ENCODE data around the gene SLC25A5.

The SLC25A5 gene

DNA sequence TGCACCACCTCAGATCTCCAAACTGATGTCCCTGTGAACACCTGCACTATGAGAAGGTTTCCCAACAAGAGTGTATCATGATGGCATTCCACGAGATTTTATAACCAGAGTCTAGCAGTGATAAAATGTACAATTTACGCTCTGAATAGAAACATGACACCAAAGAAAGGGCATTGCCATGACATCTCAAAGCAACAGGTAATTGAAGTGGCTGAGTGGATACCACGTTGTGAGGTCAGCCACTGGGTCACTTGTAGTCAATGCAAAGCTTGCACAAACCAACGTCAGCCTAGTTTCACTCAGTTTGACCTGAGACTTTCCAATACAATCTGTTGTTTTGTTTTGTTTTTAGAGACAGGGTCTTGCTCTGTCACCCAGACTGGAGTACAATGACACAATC is 15.0 kb upstream of the SLC25A5 start:
- Histone ChIP-seq H3K27me3 (replicated peaks; ENCODE audit: control insufficient read depth, insufficient read depth, low read length) (no peaks in the 10 kb centered on the region), H3K4me3 (replicated peaks; ENCODE audit: low read depth, low read length) (no peak overlapping the region), H3K36me3 (ENCODE audit: control insufficient read depth, insufficient read depth, low read length) (no peaks in the 10 kb centered on the region)
- TF ChIP-seq, protein P1, sequence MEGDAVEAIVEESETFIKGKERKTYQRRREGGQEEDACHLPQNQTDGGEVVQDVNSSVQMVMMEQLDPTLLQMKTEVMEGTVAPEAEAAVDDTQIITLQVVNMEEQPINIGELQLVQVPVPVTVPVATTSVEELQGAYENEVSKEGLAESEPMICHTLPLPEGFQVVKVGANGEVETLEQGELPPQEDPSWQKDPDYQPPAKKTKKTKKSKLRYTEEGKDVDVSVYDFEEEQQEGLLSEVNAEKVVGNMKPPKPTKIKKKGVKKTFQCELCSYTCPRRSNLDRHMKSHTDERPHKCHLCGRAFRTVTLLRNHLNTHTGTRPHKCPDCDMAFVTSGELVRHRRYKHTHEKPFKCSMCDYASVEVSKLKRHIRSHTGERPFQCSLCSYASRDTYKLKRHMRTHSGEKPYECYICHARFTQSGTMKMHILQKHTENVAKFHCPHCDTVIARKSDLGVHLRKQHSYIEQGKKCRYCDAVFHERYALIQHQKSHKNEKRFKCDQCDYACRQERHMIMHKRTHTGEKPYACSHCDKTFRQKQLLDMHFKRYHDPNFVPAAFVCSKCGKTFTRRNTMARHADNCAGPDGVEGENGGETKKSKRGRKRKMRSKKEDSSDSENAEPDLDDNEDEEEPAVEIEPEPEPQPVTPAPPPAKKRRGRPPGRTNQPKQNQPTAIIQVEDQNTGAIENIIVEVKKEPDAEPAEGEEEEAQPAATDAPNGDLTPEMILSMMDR (IDR thresholded peaks at IDR 0.05; ENCODE audit: insufficient read depth, low read length, poor library complexity, severe bottlenecking), result no peak
- DNase-seq (ENCODE audit: extremely low read depth, insufficient read length), result no peak

DNA sequence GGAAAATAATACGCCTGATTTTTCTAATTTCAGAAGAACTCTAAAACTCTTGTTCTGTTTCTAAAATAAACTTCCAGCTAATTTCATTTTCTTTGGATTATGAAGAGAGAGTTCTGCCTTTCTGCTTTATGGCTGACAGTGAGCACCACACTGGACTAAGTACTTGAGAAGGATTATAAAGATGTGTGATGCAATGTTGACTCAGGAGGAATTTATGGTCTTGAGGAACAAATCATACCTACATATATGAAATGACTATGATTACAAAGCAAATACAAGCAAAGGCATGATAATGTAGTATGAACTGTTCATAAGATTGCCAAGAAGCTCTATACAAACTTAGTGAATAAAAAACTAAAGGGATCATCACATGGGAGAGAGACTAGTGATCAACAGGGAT is 13.0 kb upstream of the SLC25A5 start:
- H3K27me3 ChIP-seq (replicated peaks; ENCODE audit: control insufficient read depth, insufficient read depth, low read length), result no peaks in the 10 kb centered on the region
- no peak for DNase-seq (ENCODE audit: extremely low read depth, insufficient read length)
- H3K36me3 ChIP-seq (ENCODE audit: control insufficient read depth, insufficient read depth, low read length), result no peaks in the 10 kb centered on the region
- no peak overlapping the region for H3K4me3 ChIP-seq (replicated peaks; ENCODE audit: low read depth, low read length)
- TF ChIP-seq, protein P1 (IDR thresholded peaks at IDR 0.05; ENCODE audit: insufficient read depth, low read length, poor library complexity, severe bottlenecking), result no peak

DNA sequence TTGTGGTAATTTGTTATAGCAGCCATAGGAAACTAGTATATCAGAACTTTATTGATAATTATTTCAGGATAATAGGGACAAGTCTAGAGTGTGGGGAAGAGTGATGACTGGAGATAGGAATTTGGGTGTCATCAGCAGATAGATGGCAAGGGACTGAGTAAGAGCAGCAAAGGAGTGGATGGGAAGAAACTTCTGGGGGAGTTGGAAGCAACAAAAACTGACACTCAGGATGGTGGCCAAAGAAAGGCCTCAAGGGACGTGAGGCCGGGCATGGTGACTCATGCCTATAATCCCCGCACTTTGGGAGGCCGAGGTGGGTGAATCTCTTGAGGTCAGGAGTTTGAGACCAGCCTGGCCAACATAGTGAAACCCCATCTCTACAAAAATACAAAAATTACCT is 9.1 kb upstream of the SLC25A5 start:
- H3K27me3 ChIP-seq (replicated peaks; ENCODE audit: control insufficient read depth, insufficient read depth, low read length), result no peaks in the 10 kb centered on the region
- no peak overlapping the region for H3K4me3 ChIP-seq (replicated peaks; ENCODE audit: low read depth, low read length)
- no peaks in the 10 kb centered on the region for H3K36me3 ChIP-seq (ENCODE audit: control insufficient read depth, insufficient read depth, low read length)
- TF ChIP-seq, protein P1 (IDR thresholded peaks at IDR 0.05; ENCODE audit: insufficient read depth, low read length, poor library complexity, severe bottlenecking), result no peak
- DNase-seq (ENCODE audit: extremely low read depth, insufficient read length), result no peak

DNA sequence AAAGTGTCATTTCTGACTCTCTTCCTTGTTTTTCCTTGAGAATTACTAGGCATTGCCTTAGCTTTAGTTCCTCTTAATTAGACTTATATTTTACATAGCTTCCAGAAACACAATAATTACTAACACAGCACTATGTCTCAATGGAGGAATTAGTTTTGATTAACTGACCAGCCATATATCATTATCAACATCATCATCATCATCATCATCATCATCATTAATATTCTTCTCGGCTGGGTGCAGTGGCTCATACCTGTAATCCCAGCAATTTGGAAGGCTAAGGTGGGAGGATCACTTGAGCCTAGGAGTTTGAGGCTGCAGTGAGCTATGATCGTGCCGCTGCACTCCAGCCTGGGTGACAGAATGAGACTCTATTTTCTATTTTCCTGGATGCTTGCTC is 2.7 kb upstream of the SLC25A5 start:
- Histone ChIP-seq H3K27me3 (replicated peaks; ENCODE audit: control insufficient read depth, insufficient read depth, low read length) (no peaks in the 10 kb centered on the region), H3K36me3 (ENCODE audit: control insufficient read depth, insufficient read depth, low read length) (peaks cover 3% of the 10 kb centered on the region; the same call in 1 of the 2 replicates), H3K4me3 (replicated peaks; ENCODE audit: low read depth, low read length) (no peak overlapping the region)
- TF ChIP-seq, protein P1 (IDR thresholded peaks at IDR 0.05; ENCODE audit: insufficient read depth, low read length, poor library complexity, severe bottlenecking), result no peak
- DNase-seq (ENCODE audit: extremely low read depth, insufficient read length), result no peak

DNA sequence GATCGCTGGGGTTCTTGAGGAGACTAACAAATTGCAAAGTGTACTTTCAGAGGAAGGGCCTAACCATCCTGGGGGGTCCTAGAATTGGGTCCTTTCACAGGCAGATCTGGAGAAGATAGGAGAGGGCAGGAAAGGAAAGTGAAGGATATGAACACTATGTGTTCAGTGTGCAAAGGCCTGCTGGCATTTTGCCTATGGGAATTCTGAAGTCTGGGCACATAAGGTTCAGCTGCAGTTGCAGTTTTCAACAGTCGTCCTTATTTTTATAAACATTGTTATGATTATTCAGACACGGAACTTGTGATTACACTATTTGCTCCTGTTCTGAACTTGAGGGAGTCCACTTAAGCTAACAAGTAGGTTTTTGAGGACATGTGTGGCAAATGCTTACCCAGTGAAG is 1.3 kb upstream of the SLC25A5 start:
- Histone ChIP-seq H3K27me3 (replicated peaks; ENCODE audit: control insufficient read depth, insufficient read depth, low read length) (no peaks in the 10 kb centered on the region), H3K36me3 (ENCODE audit: control insufficient read depth, insufficient read depth, low read length) (peaks cover 3% of the 10 kb centered on the region; the same call in 1 of the 2 replicates), H3K4me3 (replicated peaks; ENCODE audit: low read depth, low read length) (no peak overlapping the region)
- no peak for DNase-seq (ENCODE audit: extremely low read depth, insufficient read length)
- TF ChIP-seq, protein P1 (IDR thresholded peaks at IDR 0.05; ENCODE audit: insufficient read depth, low read length, poor library complexity, severe bottlenecking), result no peak

DNA sequence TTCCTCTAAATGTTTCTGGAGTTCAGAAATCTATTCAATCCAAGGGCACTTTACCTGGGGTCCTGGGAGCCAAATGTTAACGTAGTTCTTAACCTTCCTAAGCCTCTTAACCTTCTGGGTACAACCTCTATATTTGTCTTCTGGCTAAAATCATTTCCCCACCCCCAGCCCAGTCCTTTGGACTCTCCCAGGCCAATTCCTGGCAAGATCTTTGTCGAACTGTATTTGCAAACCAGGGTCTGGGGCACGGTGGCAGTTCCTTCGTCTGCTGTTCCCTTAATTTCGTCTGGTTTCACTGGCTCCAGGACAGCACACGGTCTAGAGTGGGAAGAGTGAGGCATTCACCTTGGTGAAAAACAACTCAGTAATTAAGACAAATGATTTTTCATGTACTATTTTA is 811 bp upstream of the SLC25A5 start:
- no peak overlapping the region; the same call in 1 of the 2 replicates for H3K4me3 ChIP-seq (replicated peaks; ENCODE audit: low read depth, low read length)
- TF ChIP-seq, protein P1 (IDR thresholded peaks at IDR 0.05; ENCODE audit: insufficient read depth, low read length, poor library complexity, severe bottlenecking), result no peak
- no peaks in the 10 kb centered on the region for H3K27me3 ChIP-seq (replicated peaks; ENCODE audit: control insufficient read depth, insufficient read depth, low read length)
- DNase-seq (ENCODE audit: extremely low read depth, insufficient read length), result no peak
- peaks cover 3% of the 10 kb centered on the region; the same call in 1 of the 2 replicates for H3K36me3 ChIP-seq (ENCODE audit: control insufficient read depth, insufficient read depth, low read length)
